ENCODE results near the gene RGL1. TPM values are rescaled to one million over a fixed set of nuclear protein-coding genes. Genes with fewer than 3 reads are reported as not detected.
A peak's percentile ranks its signal among the peaks of the same experiment; 100 is the strongest.

Gene RGL1
- total RNA-seq, 2 donors from 2014 or later = 22.5 to 32.7 TPM

DNA sequence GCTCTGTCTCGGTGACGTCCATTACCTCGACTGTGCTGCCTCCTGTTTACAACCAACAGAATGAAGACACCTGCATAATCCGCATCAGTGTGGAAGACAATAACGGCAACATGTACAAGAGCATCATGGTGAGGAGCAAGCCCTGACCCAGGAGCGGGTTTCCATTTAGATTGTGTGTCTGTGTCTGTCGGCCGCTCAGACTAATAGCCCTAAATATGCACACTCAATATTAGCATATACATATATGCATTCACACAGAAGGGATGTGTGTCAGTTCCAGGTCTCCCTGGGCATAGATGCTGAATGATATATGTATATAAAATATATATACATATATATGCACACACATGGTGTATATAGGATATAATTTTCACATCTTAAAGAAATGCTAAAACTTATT lies 111.7 kb downstream of the RGL1 start:
- DNase-seq = no peak
- no peak for ATAC-seq
- intact Hi-C loops (cut with DNase I) = loop anchor here (2.0 to 10.0 kb wide), 3 partner anchors 112 to 264 kb away; partner anchors contain the start of genes APOBEC4 (in 1 of the 2) and RGL1 (in 1 of the 2)

DNA sequence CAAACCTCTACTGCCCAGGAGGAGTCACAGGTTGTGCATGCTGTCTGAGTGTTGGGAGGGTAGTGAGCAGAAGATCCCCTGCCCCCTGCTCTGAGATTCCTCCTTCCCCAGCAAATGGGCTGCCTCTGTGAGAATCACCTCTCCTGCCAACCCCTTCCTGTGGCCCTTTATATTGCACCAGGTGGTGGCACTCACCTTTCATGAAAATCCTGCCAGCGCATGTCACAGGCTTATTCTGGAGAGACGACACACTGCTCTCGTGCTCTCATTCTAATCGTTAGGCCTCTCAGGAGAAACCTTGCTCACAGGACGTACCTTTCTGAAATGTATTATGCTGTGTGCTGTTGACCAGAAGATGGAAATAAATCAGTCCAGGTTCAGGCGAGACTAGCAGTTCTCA lies 113.7 kb downstream of the RGL1 start:
- no peak for ATAC-seq
- intact Hi-C loops (cut with DNase I) = loop anchor here (5.0 to 10.0 kb wide), 2 partner anchors 114 to 266 kb away; partner anchors contain the start of genes APOBEC4 (in 1 of the 2) and RGL1 (in 1 of the 2)
- no peak for DNase-seq

DNA sequence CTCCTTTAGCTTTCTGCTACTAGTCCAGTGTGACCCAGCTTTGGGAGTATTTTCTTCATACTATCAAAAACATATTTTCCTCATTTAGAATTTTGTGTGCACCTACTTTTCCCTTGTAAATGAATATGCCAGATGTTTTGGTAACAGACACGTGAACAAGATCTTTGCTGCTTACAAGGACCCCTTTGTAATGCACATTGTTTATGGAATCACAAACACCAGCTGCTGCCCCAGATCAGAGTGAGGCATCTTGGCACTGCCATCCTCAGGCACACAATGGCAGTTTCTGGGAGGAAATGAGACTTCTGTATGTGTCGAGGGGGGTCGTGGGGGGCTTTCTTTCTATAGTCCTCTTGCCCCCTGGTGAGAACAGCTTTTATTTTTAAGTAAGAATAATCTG lies 115.7 kb downstream of the RGL1 start:
- DNase-seq (no peak), ATAC-seq (no peak)
- intact Hi-C loops (cut with DNase I) = no loop called here

DNA sequence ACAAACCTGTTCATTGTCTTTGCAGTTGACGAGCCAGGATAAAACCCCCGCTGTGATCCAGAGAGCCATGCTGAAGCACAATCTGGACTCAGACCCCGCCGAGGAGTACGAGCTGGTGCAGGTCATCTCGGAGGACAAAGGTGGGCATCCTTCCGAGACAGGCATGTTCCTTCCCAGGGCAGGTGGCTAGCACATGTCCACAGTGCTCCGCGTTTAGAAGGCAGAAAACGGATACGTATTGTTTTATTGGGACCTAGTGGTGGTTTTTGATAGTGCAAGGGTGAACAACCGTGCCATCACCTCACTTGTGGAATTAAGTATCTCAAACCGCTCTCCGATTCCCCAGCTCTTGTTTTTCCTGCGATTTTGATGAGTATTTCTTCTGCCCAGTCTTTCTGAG lies 117.3 kb downstream of the RGL1 start:
- ATAC-seq = no peak
- no peak for DNase-seq
- intact Hi-C loops (cut with DNase I) = no loop called here

DNA sequence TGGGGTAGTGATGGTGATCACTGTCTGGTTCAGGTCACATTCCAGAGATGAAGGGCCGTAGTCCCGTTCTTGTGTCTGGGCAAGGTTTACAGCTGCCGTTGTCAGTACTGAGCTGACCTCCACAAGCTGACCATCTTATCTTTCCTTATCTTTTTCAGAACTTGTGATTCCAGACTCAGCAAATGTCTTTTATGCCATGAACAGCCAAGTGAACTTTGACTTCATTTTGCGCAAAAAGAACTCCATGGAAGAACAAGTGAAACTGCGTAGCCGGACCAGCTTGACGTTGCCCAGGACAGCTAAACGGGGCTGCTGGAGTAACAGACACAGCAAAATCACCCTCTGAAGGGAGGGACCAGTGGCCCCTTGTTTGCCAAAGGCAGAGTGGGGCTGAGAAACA lies 121.0 kb downstream of the RGL1 start:
- ATAC-seq (no peak), DNase-seq (no peak)
- intact Hi-C loops (cut with DNase I) = no loop called here

DNA sequence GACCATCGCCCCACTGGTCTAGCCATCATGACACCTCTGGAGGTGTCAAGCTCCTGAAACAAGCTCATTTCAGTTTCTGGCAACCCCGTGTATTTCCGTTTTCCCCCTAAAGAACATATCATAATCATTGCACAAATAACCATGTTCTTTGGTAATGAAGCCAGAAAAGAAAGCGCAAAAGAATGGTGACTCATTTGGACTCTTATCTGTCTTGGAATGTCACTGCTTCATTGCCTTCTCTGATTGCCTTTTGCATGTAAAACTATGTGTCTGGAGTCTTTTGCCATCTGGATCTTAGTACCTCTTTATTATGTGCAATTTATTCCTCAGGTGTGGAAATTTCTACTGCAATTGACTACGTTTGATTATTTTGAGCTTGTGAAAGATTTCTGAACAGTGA lies 122.1 kb downstream of the RGL1 start:
- DNase-seq (no peak), ATAC-seq (peak in 1 of 2 donors; percentile 36)
- intact Hi-C loops (cut with DNase I) = no loop called here

DNA sequence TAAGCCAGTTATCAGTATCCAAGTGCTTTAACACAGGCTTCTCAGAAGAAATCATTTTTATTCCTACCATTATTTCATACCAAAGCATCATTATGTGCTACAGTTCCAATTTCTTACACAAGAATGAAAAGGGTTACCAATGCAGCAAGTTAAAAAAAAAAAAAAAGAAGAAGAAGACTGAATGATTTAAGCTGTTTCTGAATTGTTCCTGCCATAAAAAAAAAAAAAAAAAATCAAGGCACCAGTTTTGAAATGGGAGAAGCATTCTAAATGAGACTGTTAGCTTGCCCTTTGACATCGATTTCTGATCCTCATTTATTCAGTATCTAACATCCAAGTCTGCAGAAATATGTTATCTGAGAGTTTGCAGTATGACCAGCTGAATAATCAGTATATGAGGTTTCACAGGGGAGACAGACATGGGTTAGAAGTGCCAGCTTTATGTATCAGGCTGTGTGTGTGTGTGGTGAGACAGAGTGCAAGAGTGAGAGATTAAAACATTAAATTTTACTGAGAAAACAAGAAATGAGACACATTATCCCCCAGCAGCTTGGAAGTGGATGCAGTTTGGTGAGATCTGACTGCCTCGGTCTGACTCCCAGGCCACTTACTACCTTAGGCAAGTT lies 126.8 kb downstream of the RGL1 start:
- DNase-seq (no peak), ATAC-seq (peak; percentile 6 to 40)
- intact Hi-C loops (cut with DNase I) = no loop called here

DNA sequence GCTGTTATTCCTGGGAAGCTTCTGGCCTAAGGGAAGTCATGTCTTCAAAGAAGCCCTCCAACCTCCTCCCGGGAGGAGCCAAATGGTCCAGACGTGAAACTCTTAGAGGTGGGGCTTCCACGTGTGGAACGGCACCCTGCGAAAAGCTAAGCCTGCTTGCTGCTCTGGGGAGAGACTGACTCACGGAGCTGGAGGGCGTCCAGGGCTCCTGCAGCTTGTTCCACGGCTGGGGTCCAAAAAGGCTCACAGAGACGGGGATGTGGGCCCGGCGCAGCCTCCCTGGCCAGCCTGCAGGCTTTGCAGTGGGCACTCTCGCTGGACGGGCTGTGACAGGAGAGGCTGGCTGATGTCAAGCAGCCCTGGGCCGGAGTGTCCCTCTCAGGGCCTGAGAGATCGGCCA lies 127.5 kb downstream of the RGL1 start:
- intact Hi-C loops (cut with DNase I) = no loop called here
- ATAC-seq (peak; percentile 82 to 91), DNase-seq (peak; percentile 89)

DNA sequence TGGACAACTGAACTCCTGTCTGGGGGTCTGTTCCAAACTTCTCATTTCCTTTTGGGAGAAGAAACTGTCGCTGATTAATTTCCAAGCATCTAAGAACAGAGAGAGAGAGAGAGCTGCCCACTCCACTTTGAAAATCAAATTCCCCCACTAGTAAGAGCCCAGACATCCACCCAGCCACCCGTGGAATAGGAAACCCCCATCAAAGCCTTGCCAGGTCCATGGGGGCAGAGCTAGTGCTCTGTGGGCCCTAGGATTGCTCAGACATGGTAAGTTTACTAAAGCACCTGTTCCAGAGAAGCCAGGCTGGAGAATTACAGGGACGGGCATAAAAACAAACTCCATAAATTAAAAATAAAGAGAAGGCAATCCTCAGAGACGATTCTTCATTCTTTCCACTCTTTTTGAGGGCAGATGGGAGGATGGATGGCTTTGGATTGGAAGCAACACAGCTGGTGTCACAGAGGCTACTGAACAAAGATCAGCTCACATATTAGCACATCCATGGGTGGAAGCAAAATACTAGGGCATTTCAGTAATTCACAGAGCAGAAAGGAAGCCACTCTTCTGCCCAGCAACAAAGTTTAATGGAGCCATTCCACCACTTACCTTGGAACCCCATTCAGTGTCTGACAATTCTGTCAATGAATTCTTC lies 128.7 kb downstream of the RGL1 start:
- no peak for DNase-seq
- intact Hi-C loops (cut with DNase I) = no loop called here
- no peak for ATAC-seq

DNA sequence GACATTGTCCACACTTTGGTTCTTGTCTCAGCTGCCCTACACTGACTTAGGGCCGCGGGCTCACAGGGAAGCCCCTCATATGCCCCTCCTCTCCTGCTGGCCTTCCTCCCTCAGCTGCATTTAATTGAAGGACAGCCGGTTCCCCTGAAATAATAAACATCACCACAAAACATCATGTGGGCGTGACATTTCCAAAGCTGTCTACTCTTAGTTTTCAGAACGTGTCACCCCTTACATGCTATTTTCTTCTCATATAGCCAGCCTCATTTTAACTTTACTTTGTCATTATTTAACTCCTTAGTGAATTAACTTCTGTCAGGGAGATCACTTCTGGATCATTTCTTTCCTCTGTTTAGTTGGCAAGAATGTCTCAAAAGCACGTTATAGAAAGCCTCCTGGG lies 129.4 kb downstream of the RGL1 start:
- intact Hi-C loops (cut with DNase I) = no loop called here
- DNase-seq (no peak), ATAC-seq (no peak)

DNA sequence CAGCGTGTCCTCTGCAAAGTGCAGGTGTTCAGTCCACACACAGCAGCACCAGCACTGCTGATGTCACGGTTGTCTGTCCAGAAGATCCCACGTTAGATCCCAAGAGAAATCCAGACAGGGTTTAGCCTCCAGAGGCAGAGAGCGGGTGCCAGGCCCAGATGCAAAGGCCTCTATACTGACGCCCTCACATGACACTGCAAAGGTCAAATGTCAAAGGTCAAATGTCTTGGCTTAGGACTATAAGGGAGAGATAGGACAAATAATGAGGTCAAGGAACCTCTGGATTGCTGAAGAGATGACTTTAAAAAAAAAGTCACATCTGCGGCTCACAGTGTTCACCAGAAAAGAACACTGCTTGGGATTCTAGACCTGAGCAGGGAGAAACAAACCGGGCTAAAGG lies 131.1 kb downstream of the RGL1 start:
- intact Hi-C loops (cut with DNase I) = no loop called here
- ATAC-seq (no peak), DNase-seq (no peak)

DNA sequence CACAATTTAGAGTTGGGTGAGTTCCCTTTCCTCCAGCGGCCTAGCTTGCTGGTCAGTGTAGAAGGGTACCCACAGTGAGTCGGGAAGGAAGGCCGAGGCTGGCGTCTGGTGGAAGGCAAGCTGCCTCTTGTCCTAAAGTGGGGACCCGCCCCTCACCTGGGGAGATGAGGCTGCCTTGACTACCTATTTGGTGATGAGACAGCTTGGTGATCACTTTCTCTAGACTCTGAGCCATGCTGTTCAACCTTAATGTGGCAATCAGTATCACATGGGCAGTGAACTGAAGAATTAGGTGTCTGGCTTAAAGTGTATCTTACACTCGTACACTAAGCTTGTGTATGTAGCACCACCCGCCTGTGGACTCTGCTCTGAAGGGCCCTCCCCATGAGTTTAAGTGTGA lies 131.9 kb downstream of the RGL1 start:
- DNase-seq (no peak), ATAC-seq (no peak)
- intact Hi-C loops (cut with DNase I) = no loop called here

DNA sequence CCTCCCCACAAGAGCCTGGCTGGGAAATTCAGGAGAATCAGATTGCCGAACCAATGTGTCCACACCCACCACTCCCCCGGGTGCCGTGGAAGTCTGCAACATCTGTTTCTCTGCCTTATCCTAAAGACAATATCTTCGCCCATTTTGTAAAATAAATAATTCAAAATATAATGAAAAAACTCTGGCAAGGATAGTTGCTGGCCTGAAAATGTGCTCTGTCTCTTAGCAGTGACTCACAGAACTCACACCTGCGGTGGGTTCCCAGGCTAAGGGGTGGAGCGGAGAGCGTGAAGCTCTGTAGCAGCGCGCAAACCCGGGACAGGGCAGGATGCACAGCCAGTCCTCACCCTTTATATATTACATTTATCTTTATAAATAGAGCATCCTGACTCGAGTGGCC lies 132.7 kb downstream of the RGL1 start:
- intact Hi-C loops (cut with DNase I) = no loop called here
- ATAC-seq (no peak), DNase-seq (no peak)

DNA sequence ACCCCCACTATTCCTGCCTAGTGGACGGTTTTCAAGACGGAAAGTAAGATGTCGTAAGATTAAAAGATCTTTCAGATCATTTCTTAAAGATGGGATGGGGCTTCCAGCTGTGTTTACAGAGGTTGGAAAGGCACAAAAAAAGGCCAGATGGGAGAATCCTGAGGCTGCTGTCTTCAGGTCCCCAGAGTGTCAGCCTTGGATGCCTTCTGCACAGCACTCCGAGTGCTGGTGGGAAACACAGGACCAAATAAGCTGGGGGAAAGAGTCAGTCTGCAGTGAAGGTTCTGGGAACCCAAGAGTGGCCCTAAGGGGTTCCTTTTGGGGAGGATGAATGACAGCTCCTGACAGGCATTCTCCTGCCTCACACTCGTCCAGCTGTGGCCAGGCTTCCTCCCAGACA lies 136.1 kb downstream of the RGL1 start:
- intact Hi-C loops (cut with DNase I) = no loop called here
- ATAC-seq (no peak), DNase-seq (no peak)

DNA sequence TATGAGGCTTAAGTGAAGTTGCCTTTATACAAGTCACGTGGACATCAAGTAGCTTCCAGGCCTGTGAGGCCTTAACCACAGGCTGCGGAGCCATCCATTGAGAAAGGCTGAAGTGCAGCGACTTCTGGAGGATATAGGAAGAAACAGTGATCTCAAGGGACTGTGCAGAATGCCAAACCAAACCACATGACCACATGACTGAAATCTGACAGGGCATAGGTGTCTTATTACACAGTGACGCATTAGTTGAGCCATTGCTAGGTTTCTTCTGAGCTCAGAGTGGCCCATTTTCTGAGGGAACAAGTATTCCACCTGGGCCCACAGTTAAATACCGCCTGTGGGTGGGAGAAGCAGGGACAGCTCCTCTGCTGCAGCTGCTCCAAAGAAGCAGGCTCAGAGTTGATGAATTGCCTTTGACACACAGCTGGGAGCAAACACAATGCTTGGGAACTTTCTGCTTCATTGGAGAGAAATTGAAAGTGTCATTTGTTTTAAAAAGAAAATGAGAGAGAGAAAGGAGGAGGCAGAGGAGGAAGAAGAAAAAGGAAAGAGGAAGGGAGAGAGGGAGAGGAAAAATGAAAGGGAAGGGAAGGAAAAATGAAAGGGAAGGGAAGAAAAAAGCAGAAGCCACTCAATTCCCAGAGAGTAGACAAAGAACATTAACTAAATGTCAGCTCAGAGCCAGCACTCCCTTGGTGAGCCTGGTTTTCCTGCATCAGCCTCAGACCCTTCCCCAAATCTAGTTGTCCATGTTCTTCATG lies 138.2 kb downstream of the RGL1 start:
- intact Hi-C loops (cut with DNase I) = no loop called here
- DNase-seq (no peak), ATAC-seq (peak in 1 of 2 donors; percentile 34)

DNA sequence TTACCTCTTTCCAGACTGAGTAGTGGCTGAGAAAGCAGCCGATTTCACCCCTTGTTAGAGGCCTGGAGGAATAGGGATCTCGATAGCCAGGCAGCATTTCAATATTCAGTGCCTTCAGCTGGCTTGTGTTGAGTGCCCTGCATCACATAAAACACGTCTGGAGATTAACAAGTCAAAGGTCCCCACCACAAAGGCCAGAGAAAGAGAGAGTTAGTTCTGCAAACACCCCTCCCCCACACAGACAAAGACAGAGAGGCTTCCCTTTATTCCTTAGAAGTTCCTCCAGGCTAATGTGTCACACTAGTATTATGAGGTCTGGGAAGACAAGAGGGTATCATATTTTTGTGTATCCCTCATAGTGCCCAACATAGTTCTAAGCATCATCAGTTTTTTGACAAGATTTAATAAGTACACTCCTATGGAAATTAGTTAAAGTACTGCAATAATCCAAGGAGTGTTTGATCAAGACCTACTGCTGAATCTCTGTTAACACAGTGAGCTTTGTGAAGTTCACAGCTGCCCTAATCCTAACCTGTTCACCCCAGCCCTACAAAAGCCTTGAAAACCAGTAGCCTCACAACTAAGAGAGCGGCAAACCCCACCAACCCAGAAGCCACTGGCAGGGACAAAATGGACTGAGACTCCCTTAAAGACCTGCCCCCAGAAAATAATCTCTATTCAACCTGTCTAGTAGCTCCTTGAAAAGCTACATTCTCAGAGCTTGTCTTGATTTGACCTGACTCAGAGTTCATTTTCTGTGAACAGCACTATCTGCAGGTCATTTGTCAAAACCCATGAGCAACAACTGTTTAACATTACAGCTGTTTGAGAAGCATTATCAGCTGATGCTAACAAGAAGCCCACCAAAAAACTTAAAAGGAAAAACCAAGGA lies 140.8 kb downstream of the RGL1 start:
- no peak for ATAC-seq
- no peak for DNase-seq
- intact Hi-C loops (cut with DNase I) = no loop called here

DNA sequence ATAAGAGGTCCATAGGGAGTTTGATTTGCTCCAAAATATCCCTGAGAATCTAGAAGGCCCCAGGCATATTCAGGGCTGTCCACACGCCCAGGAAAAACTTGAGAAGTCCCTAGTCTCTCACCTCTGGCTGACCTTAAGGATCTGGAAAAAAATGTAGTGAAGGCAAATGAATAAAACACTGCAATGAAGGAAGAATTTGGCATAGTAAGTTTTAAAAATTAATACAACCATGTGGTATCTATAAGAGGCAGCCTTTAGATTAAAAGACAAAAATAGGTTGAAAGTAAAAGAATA lies 141.3 kb downstream of the RGL1 start:
- DNase-seq = no peak
- intact Hi-C loops (cut with DNase I) = no loop called here

DNA sequence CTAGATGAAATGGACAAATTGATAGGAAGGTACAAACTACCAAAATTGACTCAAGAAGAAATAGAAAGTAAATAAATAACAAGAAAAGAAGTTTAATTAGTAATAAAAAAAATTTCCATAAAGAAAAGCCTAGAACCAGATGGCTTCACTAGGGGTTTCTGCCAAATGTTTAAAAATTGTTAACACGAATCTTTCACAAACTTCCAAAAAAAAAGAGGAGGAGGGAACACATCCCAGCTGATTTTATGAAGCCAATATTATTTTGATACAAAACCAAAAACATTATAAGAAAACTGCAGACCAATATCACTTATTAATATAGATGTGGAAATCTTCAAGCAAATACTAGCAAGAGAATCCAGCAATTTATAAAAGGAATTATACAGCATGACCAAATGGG lies 143.1 kb downstream of the RGL1 start:
- no peak for ATAC-seq
- intact Hi-C loops (cut with DNase I) = no loop called here
- no peak for DNase-seq

More for the DNA sequence above, 141.3 kb downstream of the RGL1 start:
- ATAC-seq = peak in 1 of 2 donors; percentile 35

DNA sequence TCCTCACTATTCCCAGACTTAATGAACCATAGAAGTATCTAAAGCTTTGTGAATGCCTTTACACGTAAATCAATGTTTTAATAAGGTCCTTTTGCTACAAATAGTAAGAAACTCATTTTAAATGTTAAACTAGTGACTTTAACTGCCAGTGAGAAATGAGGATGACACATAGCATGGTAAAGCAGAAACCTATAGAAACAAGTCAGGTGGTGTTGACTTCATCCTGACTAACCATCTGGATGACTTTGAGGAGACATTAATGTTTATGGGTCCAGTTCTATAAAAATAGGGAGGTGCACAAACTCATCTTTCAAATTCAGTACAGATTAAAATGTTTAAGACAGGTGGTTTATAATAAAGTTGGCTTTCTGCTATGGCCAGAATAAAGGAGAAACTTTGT lies 147.2 kb downstream of the RGL1 start:
- DNase-seq (no peak), ATAC-seq (no peak)
- intact Hi-C loops (cut with DNase I) = no loop called here

DNA sequence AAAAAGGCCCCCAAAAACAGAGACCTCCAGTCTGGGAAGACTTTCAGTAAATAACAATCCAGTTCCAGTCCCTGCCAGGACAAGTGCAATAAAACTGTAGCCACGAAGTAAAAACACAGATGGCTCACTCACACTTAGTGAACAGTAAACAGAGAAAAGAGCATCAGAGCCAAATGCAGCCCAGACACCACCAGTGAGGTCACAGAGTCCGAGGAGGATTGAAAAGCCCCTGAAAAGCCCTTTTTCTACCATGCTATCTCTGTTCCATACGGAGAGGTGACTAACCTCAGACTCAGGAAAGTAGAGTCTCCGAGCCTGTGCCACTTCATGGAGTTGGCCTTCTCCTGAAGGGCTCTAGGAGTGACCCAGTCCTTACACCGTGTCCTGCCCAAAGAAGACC lies 148.1 kb downstream of the RGL1 start:
- ATAC-seq (peak; percentile 27 to 78), DNase-seq (no peak)
- intact Hi-C loops (cut with DNase I) = no loop called here
